MM.1S (cell line): Measurements from ENCODE around the gene HM13.

Experiments
- CTCF ChIP-seq: fragments of 300-600 bp; sonication (generic); IDR thresholded peaks from 2 replicates; pipeline ENCODE4 v1.5.1; 2016; ENCODE audit warnings: antibody characterized with exemption, low read length, mixed read lengths
- EZH2 ChIP-seq: fragments of 300-600 bp; sonication (generic); optimal IDR thresholded peaks from 2 replicates; pipeline ENCODE3; 2017; ENCODE audit warnings: low read depth, mild to moderate bottlenecking, antibody characterized with exemption, low read length, mixed read lengths

- TF ChIP-seq CTCF (no peak), EZH2 (no peak)
Observed at GRCh38 chr20:31475472-31476293, 38.6 kb upstream of the HM13 start.
